Stomach (tissue), 9 donors: Measurements from ENCODE around the gene FOLR2. TPM values are rescaled to one million over a fixed set of nuclear protein-coding genes. Genes with fewer than 3 reads are reported as not detected.

Source experiments
- DNase-seq, 2 donors: peaks; one replicate each; pipeline versions ENCODE4 v3.0.0 to v3.0.0-alpha.2; 2013 to 2019
- H3K27ac ChIP-seq, 5 donors: fragments of 200-600 bp in 4 of 5; sonication (generic) in 4 of 5; one replicate each; pipeline ENCODE4 v1.5.1; 2013 to 2019; ENCODE audit warnings: mild to moderate bottlenecking in 1 of 5, moderate library complexity in 1 of 5
- H3K27me3 ChIP-seq, 3 donors: fragments of 200-600 bp; sonication (generic); one replicate each; pipeline ENCODE4 v1.5.1; 2017 to 2019; ENCODE audit warnings: mixed run types in 1 of 3
- H3K36me3 ChIP-seq, 4 donors: fragments of 200-600 bp; sonication (generic); 1 replicate in 3 of 4; 2 replicates in 1 of 4; pipeline ENCODE4 v1.5.1; 2016 to 2019
- H3K4me1 ChIP-seq, 4 donors: fragments of 200-600 bp; sonication (generic); one replicate each; pipeline ENCODE4 v1.5.1; 2016 to 2019
- H3K4me3 ChIP-seq, 4 donors: fragments of 200-600 bp; sonication (generic) in 3 of 4; one replicate each; pipeline ENCODE4 v1.5.1; 2016 to 2019; ENCODE audit warnings: mild to moderate bottlenecking in 1 of 4
- H3K9me3 ChIP-seq, 4 donors: fragments of 200-600 bp; sonication (generic); one replicate each; pipeline ENCODE4 v1.5.1; 2016 to 2019
- EP300 ChIP-seq: sonication (generic); formaldehyde crosslinking; IDR thresholded peaks from one replicate; pipeline ENCODE4 v1.6.1; 2017; ENCODE audit warnings: antibody characterized with exemption
- POLR2A ChIP-seq, 4 donors: fragments of 450-650 bp; IDR thresholded peaks; one replicate each; pipeline ENCODE4 v1.6.1; 2016; ENCODE audit warnings: antibody characterized with exemption in 4 of 4, control low read depth in 2 of 4, mild to moderate bottlenecking in 1 of 4, moderate library complexity in 1 of 4
- POLR2AphosphoS5 ChIP-seq, 3 donors: sonication (generic); formaldehyde crosslinking; IDR thresholded peaks; one replicate each; pipeline ENCODE4 v1.6.1; 2016; ENCODE audit warnings: antibody characterized with exemption in 3 of 3
- WGBS, 5 donors: extraction: QIAGEN DNeasy Blood & Tissue Kit in 3 of 5; methylation state at CpG; one replicate each; pipeline versions ENCODE4 v1.1.5 to v1.1.7; 2013 to 2018; 5-methylcytosine and 5-hydroxymethylcytosine counted together
- intact Hi-C: fragments of 100-400 bp; cut with DNase I; formaldehyde crosslinking; loops from one replicate; pipeline ENCODE4 v1.15.1; 2023; ENCODE audit warnings: low total_unique reads
- polyA plus RNA-seq, 3 donors: library from polyadenylated mRNA; stranded (reverse); fragments of 200-250 nt; gene quantifications; one replicate each; pipeline ENCODE4 v1.2.3, GENCODE V29; 2013
- total RNA-seq, 5 donors: library from RNA; depleted of rRNA; stranded (reverse); fragments of >200 nt; gene quantifications; one replicate each; pipeline versions ENCODE4 v1.1.0 to v1.2.3, GENCODE V29; 2014 to 2016
- TF ChIP-seq, protein P1 (sequence below), 7 experiments: fragments of 450-650 bp in 4 of 7; fragments of 200-600 bp in 3 of 7; sonication (generic) in 3 of 7; IDR thresholded peaks; one replicate each; pipeline ENCODE4 v1.5.1; 2016 to 2019; ENCODE audit warnings: antibody characterized with exemption in 7 of 7, control low read depth in 2 of 7, mild to moderate bottlenecking in 1 of 7
- donor health status: healthy with polysubstance abuse.
- donor health status: Bipolar disorder and iron deficiency.
- donor health status: healthy.

Gene FOLR2
- total and polyA plus RNA-seq, 8 donors, result 1.8 to 28.6 (median 9.3) TPM

DNA sequence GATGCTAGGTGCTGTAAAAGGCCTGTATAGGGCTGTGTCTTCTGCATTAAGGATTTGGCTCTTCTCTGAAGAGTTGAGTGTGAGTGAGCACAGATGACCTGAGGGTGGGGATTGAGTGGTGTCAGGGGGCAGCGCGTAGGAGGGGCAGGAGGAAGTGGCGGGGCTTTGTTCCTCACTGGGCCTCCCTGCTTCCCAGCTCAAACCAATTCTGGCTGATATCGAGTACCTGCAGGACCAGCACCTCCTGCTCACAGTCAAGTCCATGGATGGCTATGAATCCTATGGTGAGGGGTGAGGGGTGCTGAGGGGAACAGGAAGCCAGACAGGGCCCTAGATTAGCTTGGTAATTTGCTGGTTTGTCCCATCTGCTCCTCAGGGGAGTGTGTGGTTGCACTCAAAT, 18.3 kb downstream of the FOLR2 start:
- 85 to 98% (median 93%) methylated on average over 4 of the region's 4 CpGs for WGBS, 5 donors
- intact Hi-C loops, result no loop called here
- Histone ChIP-seq H3K9me3 (no peaks in the 10 kb centered on the region), H3K4me3 (no peak overlapping the region), H3K4me1 (peaks cover 12 to 51% (median 39%) of the 10 kb centered on the region in 4 donors), H3K27ac (no peak overlapping the region), H3K36me3 (peaks cover 73 to 87% (median 82%) of the 10 kb centered on the region in 4 donors), H3K27me3 (peaks cover 0 to 10% (median 0%) of the 10 kb centered on the region in 3 donors)
- TF ChIP-seq POLR2A (IDR thresholded peaks at IDR 0.05) (no peak), POLR2AphosphoS5 (IDR thresholded peaks at IDR 0.05) (no peak), EP300 (no peak)
- TF ChIP-seq, protein P1, sequence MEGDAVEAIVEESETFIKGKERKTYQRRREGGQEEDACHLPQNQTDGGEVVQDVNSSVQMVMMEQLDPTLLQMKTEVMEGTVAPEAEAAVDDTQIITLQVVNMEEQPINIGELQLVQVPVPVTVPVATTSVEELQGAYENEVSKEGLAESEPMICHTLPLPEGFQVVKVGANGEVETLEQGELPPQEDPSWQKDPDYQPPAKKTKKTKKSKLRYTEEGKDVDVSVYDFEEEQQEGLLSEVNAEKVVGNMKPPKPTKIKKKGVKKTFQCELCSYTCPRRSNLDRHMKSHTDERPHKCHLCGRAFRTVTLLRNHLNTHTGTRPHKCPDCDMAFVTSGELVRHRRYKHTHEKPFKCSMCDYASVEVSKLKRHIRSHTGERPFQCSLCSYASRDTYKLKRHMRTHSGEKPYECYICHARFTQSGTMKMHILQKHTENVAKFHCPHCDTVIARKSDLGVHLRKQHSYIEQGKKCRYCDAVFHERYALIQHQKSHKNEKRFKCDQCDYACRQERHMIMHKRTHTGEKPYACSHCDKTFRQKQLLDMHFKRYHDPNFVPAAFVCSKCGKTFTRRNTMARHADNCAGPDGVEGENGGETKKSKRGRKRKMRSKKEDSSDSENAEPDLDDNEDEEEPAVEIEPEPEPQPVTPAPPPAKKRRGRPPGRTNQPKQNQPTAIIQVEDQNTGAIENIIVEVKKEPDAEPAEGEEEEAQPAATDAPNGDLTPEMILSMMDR (IDR thresholded peaks at IDR 0.05), result no peak
- DNase-seq, result no peak

DNA sequence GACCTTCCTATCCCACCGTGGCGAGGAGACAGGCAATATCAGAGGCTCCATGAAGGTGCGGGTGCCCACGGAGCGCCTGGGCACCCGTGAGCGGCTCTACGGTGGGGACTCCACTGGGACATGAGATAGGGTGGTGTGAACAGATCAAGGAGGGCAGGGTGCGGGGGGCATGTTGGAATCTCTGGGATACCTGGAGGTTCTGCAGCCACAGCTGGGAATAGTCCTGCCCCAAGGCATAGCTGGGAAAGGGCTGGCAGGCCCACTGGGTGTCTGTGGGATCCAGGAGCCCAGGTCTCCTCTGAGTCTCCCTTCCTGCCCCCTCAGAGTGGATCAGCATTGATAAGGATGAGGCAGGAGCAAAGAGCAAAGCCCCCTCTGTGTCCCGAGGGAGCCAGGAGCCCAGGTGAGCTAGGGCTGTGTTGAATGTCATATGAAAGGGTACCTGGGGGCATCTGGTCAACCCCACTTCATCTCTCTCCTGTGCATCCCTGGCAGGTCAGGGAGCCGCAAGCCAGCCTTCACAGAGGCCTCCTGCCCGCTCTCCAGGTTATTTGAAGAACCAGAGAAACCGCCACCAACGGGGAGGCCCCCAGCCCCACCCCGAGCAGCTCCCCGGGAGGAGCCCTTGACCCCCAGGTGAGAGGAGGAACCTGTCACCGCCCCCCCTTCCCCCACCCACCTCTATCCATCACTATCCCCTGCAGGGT, 18.9 kb downstream of the FOLR2 start:
- H3K4me3 ChIP-seq, result no peak overlapping the region
- H3K4me1 ChIP-seq, result peaks cover 17 to 56% (median 45%) of the 10 kb centered on the region in 4 donors
- DNase-seq, result no peak
- intact Hi-C loops, result no loop called here
- H3K9me3 ChIP-seq, result no peaks in the 10 kb centered on the region
- WGBS, 5 donors, result 81 to 92% (median 88%) methylated on average over 13 to 17 of the region's 17 CpGs
- peaks cover 0 to 15% (median 2%) of the 10 kb centered on the region in 3 donors for H3K27me3 ChIP-seq
- TF ChIP-seq POLR2AphosphoS5 (IDR thresholded peaks at IDR 0.05) (no peak), EP300 (no peak), POLR2A (IDR thresholded peaks at IDR 0.05) (no peak)
- TF ChIP-seq, protein P1 (IDR thresholded peaks at IDR 0.05), result no peak
- peaks cover 68 to 81% (median 76%) of the 10 kb centered on the region in 4 donors for H3K36me3 ChIP-seq
- peak overlapping the region in 2 of 5 donors; percentile 49 to 51 for H3K27ac ChIP-seq

DNA sequence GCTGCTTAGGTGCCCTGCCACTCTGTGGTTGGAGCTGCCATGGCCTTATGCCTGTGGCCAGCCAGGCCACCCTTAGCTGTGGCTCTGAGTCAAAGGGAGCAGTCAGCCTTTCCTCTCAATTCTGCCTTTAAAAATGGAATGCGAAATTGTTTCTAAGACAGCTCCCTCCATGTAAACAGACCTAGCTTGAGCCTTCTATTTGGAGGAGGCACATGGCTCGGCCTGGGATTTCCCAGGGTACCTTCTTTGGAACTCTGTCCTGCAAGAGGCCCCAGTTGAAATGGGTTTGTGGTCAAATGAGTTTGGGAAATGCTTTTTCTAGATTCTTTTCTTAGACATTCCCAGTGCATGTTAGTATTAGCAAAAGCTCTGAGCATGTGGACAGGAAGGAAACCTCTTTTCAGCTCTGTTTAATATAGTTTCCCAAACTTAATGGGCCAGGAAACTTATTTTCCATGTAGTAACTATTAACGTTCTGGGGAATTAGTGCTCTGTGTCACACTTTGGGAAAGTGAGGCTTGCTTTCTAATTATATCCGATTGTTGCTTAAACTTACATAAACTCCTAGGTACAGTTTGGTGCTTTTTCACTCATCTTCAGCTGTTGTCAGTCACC, 19.6 kb downstream of the FOLR2 start:
- TF ChIP-seq POLR2A (IDR thresholded peaks at IDR 0.05) (no peak), POLR2AphosphoS5 (IDR thresholded peaks at IDR 0.05) (no peak), EP300 (no peak)
- TF ChIP-seq, protein P1 (IDR thresholded peaks at IDR 0.05), result no peak
- H3K36me3 ChIP-seq, result peaks cover 61 to 74% (median 69%) of the 10 kb centered on the region in 4 donors
- WGBS, 5 donors, result 40 to 73% (median 65%) methylated on average over 4 of the region's 4 CpGs
- no peak for DNase-seq
- H3K4me3 ChIP-seq, result no peak overlapping the region
- peaks cover 23 to 63% (median 52%) of the 10 kb centered on the region in 4 donors for H3K4me1 ChIP-seq
- H3K27me3 ChIP-seq, result peaks cover 0 to 22% (median 9%) of the 10 kb centered on the region in 3 donors
- intact Hi-C loops, result no loop called here
- no peaks in the 10 kb centered on the region for H3K9me3 ChIP-seq
- peak overlapping the region in 2 of 5 donors; percentile 49 to 51 for H3K27ac ChIP-seq

DNA sequence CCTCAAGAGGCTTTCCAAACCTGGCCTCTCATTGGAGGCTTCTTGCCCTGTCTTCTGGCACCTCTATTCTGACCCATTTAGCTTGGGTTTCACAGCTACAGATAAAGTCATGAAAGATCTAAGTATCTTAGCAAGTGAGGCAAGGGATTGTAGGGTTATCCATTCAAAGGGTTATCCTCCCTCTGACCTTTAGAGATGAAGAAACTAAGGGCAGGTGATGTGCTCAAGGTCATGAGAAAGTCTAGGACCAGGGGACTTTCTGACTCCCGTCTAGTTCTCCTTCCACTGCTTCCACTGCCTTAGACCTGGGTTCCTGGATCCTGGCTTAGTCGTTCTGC, 20.1 kb downstream of the FOLR2 start:
- no peaks in the 10 kb centered on the region for H3K9me3 ChIP-seq
- TF ChIP-seq, protein P1 (IDR thresholded peaks at IDR 0.05), result no peak
- TF ChIP-seq POLR2AphosphoS5 (IDR thresholded peaks at IDR 0.05) (no peak), EP300 (no peak), POLR2A (IDR thresholded peaks at IDR 0.05) (no peak)
- intact Hi-C loops, result no loop called here
- H3K4me1 ChIP-seq, result peaks cover 24 to 65% (median 53%) of the 10 kb centered on the region in 4 donors
- H3K27ac ChIP-seq, result peak overlapping the region in 3 of 5 donors; percentile 14 to 76 (median 49)
- H3K4me3 ChIP-seq, result no peak overlapping the region
- no peak for DNase-seq
- peaks cover 55 to 69% (median 63%) of the 10 kb centered on the region in 4 donors for H3K36me3 ChIP-seq
- WGBS, 5 donors, result 41 to 92% (median 66%) methylated on average over 2 of the region's 2 CpGs
- H3K27me3 ChIP-seq, result peaks cover 0 to 28% (median 15%) of the 10 kb centered on the region in 3 donors
